ENCODE data around the gene NRIP1. TPM values are rescaled to one million over a fixed set of nuclear protein-coding genes. Genes with fewer than 3 reads are reported as not detected.

NRIP1 gene
- total and polyA plus RNA-seq, 9 of the 15 experiments (the other 6 are each of a cell fraction or from before 2014, with no cell fraction given): 4.3 to 42.8 (median 19.6) TPM

GRCh38 chr21:14957836-14958235 lies 107.0 kb downstream of the NRIP1 start:
- Histone ChIP-seq H3K27ac (ENCODE audit: extremely low read depth, low read depth, low read length) (no peak overlapping the region), H2AFZ (ENCODE audit: low read depth, low read length) (no peak overlapping the region), H3K4me3 (no peak overlapping the region), H3K4me1 (replicated peaks in 1 of 2; ENCODE audit: control insufficient read depth in 2 of 2, insufficient read depth in 2 of 2, low read length in 2 of 2) (0 out of 5 replicates have a peak, but pooled peaks cover 0 to 4% of the 10 kb centered on the region in 2 experiments), H3K9me3 (replicated peaks; ENCODE audit: control insufficient read depth, insufficient read depth, low read depth, low read length) (no peaks in the 10 kb centered on the region), H3K27me3 (ENCODE audit: control insufficient read depth in 2 of 2, insufficient read depth in 2 of 2, low read length in 2 of 2) (no peaks in the 10 kb centered on the region), H3K79me2 (ENCODE audit: control insufficient read depth, insufficient read depth, low read length) (no peaks in the 10 kb centered on the region), H3K9me1 (ENCODE audit: control insufficient read depth, insufficient read depth, low read length) (no peaks in the 10 kb centered on the region), H3K36me3 (ENCODE audit: control insufficient read depth, insufficient read depth, low read length) (no peaks in the 10 kb centered on the region), H3K4me2 (ENCODE audit: insufficient read depth, low read length) (no peak overlapping the region), H4K20me1 (replicated peaks; ENCODE audit: control insufficient read depth, insufficient read depth, low read length) (no peaks in the 10 kb centered on the region), H3K9ac (ENCODE audit: insufficient read depth in 1 of 2, low read depth in 2 of 2, low read length in 2 of 2) (no peak overlapping the region)
- 83% methylated on average over 1 of the region's 1 CpG for WGBS (ENCODE audit: insufficient coverage, low coverage, missing lambda C conversion rate)
- BruUV-seq (replicated peaks): no TSS peak
- ATAC-seq: no peak
- POLR2A ChIA-PET: no interaction called here
- CTCF ChIA-PET (ENCODE audit: low intra/inter-chr PET ratio): no interaction called here
- no peak for DNase-seq (ENCODE audit: extremely low read depth in 1 of 4, low spot score in 3 of 4)
- no peak for FAIRE-seq
- in situ Hi-C loops (cut with MboI): no loop called here
- intact Hi-C loops (cut with micrococcal nuclease): no loop called here
- TF ChIP-seq FOS (IDR thresholded peaks at IDR 0.05; ENCODE audit: extremely low read depth, insufficient read length) (no peak), TCF7 (IDR thresholded peaks at IDR 0.05; ENCODE audit: borderline replicate concordance) (no peak), NR3C1 (CRISPR knock-in tag; IDR thresholded peaks at IDR 0.05) (no peak), ZBTB34 (CRISPR knock-in tag; IDR thresholded peaks at IDR 0.05) (no peak), POLR2A (conservative IDR thresholded peaks at IDR 0.05) (no peak), PTTG1 (tag; IDR thresholded peaks at IDR 0.05; ENCODE audit: low read depth) (no peak), TCF3 (CRISPR knock-in tag; IDR thresholded peaks at IDR 0.05) (no peak), ZNF12 (CRISPR knock-in tag; IDR thresholded peaks at IDR 0.05) (no peak), ZNF239 (CRISPR knock-in tag; IDR thresholded peaks at IDR 0.05) (no peak), HOMEZ (CRISPR knock-in tag; IDR thresholded peaks at IDR 0.05) (no peak), PPARD (CRISPR knock-in tag; IDR thresholded peaks at IDR 0.05) (no peak), KHSRP (IDR thresholded peaks at IDR 0.05) (no peak), PTBP1 (IDR thresholded peaks at IDR 0.05; ENCODE audit: low read depth, low read length) (no peak), LEF1 (IDR thresholded peaks at IDR 0.05) (no peak), BRD9 (IDR thresholded peaks at IDR 0.05; ENCODE audit: low read depth, partially characterized antibody) (no peak), ZHX1 (conservative IDR thresholded peaks at IDR 0.05; ENCODE audit: low read length) (no peak)
- TF ChIP-seq, protein P1, sequence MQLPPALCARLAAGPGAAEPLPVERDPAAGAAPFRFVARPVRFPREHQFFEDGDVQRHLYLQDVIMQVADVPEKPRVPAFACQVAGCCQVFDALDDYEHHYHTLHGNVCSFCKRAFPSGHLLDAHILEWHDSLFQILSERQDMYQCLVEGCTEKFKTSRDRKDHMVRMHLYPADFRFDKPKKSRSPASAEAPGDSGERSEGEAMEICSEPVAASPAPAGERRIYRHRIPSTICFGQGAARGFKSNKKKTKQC (CRISPR knock-in tag; IDR thresholded peaks at IDR 0.05): no peak
- TF ChIP-seq, protein P2, sequence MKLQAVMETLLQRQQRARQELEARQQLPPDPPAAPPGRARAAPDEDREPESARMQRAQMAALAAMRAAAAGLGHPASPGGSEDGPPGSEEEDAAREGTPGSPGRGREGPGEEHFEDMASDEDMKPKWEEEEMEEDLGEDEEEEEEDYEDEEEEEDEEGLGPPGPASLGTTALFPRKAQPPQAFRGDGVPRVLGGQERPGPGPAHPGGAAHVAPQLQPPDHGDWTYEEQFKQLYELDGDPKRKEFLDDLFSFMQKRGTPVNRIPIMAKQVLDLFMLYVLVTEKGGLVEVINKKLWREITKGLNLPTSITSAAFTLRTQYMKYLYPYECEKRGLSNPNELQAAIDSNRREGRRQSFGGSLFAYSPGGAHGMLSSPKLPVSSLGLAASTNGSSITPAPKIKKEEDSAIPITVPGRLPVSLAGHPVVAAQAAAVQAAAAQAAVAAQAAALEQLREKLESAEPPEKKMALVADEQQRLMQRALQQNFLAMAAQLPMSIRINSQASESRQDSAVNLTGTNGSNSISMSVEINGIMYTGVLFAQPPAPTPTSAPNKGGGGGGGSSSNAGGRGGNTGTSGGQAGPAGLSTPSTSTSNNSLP (IDR thresholded peaks at IDR 0.05; ENCODE audit: borderline replicate concordance, low read depth, low read length): no peak

All from K562 (cell line).